Measurements from ENCODE around the gene KLF7.

KLF7 gene

DNA sequence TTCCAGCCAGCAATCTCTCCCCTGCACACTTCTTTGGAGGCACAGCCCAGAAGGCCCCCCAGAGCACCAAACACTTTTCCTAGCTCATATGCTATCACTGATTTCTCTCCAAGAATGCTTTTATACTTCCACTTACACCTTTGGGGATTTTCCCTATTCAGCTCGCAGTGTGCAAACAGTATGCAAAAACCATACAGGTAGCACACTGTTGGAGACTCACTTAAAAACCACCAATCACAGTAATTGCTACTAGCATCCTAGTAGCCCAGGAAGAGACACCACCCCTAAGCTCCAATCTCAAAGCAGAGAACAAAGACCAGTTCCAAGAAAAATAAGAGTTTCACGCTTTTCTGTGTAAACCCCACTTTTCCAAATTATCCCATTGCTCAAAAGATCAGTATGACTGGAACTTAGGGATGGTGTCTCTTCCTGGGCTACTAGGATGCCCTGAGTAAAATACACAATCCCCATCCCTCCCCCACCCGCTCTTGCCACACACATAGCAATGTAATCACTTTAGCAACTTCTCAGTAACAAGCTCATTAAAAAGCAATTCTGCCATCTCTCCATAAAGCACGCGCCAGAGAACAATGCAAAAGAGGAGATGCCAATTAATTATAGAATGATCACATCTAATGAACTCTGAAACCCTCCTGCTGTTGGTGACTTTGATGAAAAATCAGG is 43.0 kb downstream of the KLF7 start:
- DNase-seq = no peak

DNA sequence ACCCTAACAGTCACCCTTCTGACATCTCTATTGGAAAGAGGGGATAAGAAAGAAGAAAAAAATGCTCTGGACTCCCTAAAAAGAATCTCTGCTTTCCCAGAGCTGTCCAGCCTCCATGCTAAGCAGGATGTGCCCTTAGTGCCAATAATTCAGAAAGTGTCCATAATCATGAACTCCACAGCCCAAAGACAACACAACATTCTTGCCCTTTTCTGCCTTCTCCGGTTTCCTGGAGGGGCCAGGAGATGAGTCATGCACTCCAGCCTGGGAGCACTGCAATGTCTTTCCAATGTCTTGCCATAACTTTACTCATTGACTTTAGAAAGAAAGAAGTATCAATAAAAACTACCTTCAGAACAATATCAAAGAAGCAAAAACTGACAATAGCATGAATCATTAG is 44.0 kb downstream of the KLF7 start:
- DNase-seq = no peak

DNA sequence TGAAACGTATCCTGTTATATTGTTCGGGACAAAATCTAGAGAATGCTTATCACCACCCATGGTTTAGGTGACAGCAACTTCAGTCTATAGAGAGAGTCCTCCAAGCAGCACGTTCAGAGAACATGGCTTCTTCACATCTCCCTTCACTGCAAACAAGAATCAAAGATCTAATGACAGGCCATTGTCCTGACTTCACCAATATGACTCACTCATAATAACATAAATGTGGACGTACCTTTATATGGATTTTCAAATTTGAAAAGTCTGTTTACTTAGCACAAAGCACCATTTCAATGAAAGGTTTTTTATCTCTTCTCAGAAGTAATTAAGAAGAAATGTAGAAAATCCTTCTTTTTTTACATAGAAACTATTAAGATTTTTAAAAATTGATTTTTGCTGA is 46.7 kb downstream of the KLF7 start:
- DNase-seq = no peak

DNA sequence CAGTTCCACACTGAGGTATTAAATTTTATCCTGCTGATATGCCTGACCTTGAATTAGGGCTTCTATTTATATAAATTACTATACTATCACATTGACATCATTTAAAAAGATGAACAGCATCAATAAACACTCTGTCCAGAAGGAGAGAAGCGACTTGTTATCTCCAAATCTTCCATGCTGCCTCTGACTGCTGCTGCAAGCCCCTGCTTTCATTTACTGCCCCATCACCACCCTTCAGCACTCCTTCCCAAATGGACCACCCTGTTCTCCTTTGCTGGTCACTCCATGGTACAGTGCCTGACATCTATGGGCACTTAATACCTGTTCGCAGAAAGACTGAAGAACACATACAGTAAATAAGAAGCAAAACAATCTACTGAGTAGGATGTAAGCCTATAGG is 48.1 kb downstream of the KLF7 start:
- no peak for DNase-seq

DNA sequence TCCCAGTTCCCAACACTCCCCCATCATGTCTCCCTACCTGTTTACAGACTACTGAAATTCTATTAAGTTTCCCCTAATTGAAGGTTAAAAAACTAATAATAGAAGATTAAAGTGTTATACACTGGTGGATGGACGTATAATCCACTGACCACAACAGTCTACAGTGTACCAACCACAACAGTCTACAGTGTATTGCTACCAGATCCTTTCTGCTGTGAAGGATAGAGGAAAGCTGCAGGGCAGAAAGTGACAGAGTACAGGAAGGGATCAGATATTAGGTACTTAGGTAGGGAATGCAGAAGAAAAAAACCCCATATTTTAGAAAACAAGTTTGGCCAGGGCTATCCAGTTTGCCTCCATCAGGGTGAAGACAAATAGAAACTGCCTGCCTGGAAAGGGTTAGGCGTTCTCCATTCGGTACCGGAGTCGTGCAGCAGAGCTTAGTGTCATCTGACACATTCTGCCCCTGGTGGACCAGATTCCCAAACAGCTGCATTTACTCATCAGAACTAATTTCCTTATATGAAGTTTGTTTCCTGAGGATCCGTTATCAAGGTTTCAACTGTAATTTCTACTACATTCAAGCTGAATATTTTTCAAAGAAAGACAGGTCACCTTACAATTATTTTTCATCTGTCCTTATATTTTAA is 49.9 kb downstream of the KLF7 start:
- no peak for DNase-seq

DNA sequence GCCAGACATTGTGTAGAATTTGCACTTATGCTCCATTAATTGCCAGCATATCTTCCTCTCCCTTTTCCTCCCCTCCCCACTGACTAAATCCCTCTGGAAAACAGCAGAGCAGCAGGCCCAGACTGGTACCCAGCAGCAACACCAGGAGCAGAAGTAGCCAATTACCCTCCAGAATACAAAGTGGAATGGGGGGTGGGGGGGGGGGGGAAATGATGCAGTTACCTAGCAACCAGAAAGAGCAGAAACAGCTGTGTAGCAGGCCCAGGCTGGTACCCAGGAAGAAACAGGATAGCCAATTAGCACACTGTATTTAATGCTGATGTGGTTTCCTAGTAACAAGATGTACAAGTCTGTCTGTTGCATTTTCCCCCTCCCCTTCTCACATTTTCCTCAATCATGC is 52.3 kb downstream of the KLF7 start:
- no peak for DNase-seq

DNA sequence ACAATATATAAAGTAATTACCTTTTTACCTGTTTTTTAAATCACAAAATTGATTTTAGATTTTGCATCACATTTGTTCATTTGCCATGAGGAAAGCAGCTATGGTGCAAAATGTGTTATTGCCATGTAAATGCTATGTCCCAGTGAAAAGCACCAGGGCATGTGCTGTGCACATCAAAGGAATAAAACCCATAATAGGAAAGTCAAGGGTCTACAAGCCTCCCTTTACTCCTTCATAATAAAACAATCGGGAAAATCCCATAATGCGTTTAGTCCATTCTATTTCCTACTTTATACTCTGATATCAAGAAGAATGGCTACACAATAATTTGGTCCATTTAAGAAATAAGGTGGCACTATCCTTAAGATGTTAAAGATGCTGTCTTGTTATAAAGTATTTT is 53.0 kb downstream of the KLF7 start:
- no peak for DNase-seq

DNA sequence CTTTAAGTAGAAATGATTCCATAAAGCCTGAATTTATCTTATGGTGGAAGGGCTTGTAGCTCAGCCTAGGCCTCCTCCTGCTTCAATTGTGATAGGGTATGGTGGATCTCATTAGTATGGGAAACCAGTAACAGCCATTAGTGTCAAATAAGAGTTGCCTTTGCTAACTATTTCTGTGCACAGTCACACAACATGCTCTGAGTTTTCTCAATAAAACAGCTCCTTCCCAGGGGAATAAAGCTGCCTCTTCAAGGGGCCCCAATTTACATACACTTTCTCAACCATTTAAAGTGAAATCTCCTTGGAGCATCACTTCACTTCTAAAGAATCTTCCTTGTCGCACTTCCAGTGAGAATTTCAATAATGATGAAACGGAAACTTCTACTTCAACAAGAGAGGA is 53.4 kb downstream of the KLF7 start:
- DNase-seq = no peak

DNA sequence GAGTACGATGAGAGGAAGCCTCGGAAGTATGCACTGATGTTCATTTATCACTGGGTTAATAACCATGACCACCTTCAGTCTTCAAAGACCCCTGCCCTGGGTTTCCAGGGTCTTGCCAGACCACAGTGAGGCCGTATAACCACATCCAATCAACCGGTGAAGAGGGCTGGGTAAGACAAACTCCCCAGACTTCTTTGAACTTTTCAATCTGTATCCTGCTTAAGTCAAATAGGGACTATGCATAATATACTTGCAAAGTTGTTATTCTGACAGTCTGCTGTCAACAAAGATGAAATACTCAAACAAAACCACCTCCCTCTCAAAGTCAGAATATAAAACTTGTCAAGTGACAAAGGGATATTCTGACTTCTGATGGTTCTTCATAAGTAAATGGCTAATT is 54.0 kb downstream of the KLF7 start:
- DNase-seq = no peak

DNA sequence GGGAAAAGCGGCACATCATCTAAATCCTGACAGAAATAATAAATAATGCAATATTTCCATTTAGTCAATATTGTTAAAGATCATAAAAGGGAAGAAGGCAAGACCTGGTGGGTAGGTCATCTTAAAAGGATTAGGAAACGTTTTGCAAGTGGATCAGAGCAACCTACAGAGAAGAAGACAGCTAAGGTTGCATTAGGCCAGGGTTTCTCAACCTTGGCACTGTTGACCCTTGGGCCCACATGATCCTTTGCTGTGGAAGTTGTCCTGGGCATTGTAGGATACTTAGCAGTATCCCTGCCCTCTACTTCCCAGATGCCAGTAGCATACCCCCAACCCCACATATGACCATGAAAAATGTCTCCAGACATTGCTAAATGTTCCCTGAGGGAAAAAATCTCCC is 55.0 kb downstream of the KLF7 start:
- no peak for DNase-seq

DNA sequence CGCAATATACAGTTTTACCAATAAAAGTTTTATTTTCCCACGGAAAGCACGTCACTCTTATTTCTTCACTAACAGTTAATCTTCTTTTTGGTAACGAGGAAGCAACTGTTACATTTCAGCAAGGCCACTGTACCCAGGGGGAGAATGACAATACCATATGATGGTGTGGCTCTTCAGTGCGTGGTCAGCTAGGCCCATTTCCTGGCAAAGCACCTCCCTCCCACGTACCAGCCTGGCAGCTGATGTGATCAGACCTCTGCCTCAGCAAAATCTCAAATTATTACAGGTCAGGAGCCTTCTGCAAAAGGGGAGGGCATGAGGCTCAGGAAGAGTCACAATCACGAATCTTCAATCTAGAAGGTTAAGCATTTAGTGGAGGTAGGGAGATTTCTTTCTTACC is 55.4 kb downstream of the KLF7 start:
- no peak for DNase-seq

DNA sequence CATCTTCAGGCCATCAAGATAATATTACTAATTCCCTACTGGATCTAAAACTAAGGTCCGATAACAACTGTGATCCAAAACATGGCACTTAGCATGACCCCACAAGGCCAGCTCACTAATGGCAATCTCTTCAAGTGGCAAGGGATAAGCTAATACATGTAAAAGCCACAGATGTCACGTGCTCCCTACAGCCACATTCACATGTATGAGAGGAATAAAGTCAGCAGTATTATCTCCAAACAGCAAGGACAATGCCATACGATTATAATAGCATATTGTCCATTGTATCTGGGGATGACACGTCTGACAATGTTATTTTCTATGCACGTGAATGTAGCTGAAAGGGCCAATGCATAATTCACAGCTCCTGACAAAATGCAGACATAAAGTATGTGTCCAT is 56.0 kb downstream of the KLF7 start:
- DNase-seq = no peak

DNA sequence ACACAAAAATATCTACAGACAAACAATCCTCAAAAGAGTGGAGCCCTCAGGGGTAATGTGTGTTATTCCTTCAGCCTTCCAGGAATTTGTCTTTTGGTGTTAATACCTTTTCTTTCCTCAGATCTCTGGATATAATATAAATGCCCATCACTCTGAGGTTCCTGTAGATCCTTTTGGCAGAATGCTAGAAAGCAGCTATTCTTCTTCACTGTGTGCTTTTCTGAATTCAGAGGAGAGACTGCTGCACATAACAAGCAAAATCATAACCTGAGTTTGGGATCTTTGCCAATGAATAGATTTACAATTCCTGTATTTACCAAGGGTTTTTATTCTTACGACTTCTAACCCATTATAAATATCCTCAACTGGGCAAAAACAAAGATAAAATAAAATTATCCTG is 57.3 kb downstream of the KLF7 start:
- no peak for DNase-seq

DNA sequence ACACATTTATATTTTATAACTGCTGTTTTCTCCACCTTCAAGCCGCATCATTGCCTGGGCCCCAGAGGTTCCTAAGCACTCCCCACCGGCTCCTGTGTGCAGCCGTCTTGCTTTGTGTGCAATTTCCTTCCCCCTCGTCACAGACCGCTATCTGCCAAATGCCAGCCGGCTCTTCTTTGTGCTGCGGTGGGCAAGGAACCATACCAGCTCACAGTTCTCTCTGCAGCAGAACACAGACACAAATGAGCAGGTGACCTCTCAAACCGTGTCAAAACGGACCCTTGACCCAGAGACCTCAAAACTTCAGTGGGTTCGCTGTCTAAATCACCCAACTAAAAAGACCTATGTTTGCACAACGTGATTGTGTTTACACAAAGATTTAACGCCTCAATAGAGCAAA is 58.2 kb downstream of the KLF7 start:
- no peak for DNase-seq

DNA sequence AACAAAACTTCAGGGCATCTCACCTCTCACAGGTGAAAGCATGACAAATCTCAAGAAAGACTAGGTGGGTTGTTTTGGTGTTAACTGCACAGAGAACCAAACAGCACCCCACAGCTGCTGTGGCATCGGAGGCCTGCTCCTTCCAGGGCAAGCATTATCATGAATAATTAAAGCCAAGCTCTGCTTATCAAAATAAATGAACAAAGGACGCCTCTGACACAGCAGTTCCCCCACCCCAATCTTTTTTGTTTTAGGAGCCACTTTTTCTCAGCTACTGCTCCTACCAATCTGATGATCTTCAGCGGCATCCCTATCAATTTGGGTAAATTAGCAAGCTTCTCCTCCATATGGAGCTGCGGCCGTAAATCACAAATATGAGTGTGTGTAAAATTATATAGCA is 58.6 kb downstream of the KLF7 start:
- no peak for DNase-seq

DNA sequence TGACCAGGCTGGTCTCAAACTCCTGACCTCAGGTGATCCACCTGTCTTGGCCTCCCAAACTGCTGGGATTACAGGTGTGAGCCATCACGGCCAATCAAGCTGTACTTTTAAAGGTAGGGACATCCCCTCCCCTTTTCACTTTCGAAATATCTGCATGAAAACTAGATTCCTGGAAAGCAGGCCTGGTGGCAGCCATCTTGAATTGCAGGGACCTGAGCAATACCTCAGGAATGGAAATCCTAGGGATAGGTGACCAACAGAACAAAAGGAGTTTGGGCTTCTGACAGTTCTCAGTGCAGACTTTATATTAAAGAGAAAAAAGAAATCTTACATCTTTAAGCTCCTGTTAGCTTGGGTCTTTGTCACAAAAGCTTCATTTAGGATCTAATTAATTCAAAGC is 62.6 kb downstream of the KLF7 start:
- DNase-seq = no peak

DNA sequence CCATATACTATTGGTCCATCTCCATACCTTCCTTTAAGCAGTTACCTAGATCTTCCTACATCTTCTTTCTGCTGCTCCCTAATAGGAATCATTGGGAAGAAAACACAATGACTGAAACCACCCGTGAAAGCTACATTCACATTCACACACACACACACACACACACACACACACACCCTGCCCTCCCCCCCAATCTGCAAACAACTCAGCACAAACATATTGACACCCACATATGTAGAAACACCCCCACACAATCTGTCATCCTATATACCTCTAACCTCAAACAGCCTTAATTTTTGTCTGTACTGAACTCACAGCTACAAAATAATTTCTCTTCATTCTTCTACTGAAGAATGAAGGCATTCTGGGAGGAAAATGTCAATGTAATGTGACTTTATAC is 63.8 kb downstream of the KLF7 start:
- no peak for DNase-seq

DNA sequence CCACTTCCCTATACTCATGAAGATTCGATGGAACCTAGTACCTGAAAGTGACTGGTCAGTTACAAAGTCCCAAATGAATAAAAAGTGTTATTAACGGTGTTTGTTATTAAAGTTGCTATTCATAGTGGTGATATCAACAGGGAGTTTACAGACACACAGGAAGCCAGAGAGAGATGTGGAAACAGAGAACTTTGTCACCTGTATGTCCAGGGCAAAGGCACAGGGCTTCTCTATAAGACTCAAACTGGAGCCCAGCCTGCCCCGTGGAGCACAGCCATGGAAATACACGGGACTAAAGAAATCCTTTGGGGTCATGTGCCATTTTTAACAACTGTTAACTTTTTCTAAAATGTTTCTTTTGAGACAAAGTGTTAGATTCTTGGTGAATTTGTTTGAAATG is 68.5 kb downstream of the KLF7 start:
- no peak for DNase-seq

DNA sequence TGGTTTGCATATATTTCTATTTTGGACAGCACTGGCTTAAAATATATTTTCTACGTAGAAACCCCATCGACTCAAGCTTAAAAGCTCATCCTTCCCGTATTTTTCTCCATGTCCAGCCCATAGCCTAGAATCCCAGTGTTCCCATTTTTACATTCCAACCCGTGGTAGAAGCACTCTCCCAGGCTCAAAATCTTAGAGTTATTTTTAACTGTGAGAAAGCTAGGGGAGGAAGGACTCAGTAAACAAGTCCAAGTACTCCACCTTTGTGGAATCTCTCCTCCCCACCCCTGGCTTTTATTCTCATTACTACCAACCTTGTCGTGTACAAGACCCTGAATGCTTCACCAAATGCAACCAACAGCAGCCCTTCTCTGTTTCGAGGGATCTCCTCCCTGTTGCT is 69.8 kb downstream of the KLF7 start:
- DNase-seq = no peak

DNA sequence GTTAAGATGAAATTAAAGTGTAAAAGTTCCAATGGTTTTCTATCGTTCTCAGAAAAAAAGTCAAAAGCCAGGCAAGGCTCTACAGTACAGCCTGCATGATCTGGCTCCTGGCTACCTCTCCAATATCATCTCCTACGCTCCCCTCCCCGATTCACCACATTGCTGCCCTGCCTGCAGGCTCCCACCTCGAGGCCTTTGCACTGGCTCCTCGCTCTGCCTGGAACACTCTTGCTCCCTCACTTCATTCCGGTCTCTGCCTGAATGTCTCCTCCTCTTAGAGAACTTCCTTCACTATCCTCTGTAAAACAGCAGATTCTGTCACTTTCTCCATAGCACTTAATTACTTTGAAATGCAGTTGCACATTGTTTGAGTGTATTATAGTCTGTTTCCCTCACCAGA is 72.5 kb downstream of the KLF7 start:
- DNase-seq = no peak

DNA sequence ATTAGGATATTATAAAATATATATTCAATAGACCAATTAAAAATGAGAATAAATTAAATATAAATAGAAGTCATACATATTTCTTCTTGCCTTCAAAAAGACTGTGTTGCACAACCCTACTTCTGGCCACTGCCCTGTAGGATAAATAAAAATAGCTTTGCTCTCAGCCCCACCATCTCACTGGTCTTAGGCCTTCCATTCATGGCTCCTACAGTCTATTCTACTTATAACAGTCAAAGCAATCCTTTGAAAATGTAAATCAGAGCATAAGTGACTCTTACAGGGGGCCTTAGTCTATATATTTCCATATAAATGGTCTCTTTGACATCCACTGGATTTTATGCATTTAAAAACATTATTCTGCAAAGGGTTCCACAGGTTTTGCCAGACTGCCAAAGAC is 72.9 kb downstream of the KLF7 start:
- no peak for DNase-seq

DNA sequence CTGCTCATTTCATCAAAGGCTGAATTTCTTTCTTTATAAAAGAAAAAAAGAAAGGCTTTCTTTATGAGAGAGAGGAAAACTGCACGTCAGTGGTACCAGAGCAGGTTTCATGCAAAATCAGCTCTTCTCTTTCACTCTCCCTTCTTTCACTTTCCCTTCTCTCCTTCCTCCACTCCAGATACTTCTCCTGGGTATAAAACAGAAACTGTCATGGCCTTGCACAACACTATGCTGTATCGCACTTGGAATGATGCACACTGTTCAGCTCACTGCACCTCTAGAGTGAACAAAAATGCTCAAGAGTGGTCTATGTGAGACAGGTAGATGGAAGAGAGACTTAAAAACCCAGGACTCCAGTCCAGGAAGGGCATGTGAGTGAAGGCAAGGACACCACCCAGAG is 73.8 kb downstream of the KLF7 start:
- DNase-seq = no peak

DNA sequence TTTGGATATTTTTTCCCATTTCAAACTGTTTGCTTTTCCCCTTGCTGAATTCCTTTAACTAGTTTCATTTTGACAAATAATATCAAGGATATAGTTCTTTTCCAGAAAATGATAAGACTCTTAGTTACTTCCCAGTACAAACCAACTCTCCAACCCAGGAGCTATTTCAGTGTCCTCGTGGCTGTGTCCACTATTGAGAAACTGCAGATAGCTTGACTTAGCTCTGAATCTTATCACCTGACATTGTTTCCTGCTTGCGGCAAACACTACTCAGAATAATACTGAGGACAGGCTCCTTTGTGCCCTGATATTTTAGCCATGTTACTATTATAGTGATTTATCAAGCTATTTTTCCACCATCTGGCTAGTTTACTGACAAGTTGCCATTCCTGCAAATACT is 74.6 kb downstream of the KLF7 start:
- no peak for DNase-seq

DNA sequence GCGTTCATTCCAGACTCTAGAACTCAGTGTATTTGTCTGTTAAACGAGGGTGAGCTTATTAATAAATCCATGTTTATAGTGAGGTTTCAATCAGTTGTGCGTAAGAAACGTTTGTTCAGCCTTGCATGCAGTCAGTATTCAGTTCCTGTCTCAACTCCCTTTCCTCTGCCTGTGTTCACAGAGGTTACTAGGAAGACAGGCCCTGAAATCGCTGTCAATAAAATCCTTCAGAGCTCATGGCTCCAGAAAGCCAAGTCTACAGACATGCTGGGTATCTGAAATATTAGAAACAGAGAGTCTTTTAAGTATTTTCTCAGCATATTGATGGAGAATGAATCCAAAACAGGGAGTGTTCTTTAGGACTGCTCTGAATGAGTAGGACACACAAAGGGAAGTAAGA is 75.4 kb downstream of the KLF7 start:
- no peak for DNase-seq

DNA sequence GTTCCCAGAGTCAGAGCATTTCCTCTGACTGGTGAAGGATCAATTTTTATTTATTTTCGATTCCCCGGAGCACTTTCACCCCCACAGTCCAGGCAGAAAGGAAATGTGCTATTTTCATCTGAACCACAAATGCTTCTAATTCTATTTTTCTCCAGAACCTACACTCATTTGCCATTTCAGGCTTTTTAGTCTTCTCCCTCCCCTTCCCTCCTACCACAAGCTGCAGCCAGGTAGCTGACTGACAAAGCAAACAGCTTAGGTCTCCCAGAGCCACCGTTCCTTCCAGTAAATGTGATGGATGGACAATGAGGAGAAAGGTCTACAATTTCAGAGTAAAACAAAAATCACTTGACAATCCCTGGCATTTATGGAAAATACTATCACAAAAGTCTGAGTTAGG is 76.9 kb downstream of the KLF7 start:
- no peak for DNase-seq

Measured in activated naive CD4-positive, alpha-beta T cell (primary cell).